ENCODE results near the gene ZRANB1.

- TF ChIP-seq, protein P1, sequence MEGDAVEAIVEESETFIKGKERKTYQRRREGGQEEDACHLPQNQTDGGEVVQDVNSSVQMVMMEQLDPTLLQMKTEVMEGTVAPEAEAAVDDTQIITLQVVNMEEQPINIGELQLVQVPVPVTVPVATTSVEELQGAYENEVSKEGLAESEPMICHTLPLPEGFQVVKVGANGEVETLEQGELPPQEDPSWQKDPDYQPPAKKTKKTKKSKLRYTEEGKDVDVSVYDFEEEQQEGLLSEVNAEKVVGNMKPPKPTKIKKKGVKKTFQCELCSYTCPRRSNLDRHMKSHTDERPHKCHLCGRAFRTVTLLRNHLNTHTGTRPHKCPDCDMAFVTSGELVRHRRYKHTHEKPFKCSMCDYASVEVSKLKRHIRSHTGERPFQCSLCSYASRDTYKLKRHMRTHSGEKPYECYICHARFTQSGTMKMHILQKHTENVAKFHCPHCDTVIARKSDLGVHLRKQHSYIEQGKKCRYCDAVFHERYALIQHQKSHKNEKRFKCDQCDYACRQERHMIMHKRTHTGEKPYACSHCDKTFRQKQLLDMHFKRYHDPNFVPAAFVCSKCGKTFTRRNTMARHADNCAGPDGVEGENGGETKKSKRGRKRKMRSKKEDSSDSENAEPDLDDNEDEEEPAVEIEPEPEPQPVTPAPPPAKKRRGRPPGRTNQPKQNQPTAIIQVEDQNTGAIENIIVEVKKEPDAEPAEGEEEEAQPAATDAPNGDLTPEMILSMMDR (IDR thresholded peaks at IDR 0.05; ENCODE audit: low read depth, low read length), result no peak
- TF ChIP-seq, protein P2, sequence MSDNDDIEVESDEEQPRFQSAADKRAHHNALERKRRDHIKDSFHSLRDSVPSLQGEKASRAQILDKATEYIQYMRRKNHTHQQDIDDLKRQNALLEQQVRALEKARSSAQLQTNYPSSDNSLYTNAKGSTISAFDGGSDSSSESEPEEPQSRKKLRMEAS (IDR thresholded peaks at IDR 0.05; ENCODE audit: low read depth, low read length), result no peak
Measured at GRCh38 chr10:124909563-124909962, 32.4 kb upstream of the ZRANB1 start.

All from NB4 (cell line).